Endometrium (tissue), 2 donors: ENCODE data around the gene HS6ST2.
"Not testable (repeated sequence)": the region's sequence is repeated elsewhere in the genome, so short reads cannot be mapped to it uniquely, and the experiment has no call there.

Source experiments
- FAIRE-seq: peaks from 2 replicates; lab custom pipeline; 2012; peaks lifted over from hg19 to GRCh38; lab: Jason Lieb, UNC
- donor health status: control.
- donor health status: control.

HS6ST2 gene

DNA sequence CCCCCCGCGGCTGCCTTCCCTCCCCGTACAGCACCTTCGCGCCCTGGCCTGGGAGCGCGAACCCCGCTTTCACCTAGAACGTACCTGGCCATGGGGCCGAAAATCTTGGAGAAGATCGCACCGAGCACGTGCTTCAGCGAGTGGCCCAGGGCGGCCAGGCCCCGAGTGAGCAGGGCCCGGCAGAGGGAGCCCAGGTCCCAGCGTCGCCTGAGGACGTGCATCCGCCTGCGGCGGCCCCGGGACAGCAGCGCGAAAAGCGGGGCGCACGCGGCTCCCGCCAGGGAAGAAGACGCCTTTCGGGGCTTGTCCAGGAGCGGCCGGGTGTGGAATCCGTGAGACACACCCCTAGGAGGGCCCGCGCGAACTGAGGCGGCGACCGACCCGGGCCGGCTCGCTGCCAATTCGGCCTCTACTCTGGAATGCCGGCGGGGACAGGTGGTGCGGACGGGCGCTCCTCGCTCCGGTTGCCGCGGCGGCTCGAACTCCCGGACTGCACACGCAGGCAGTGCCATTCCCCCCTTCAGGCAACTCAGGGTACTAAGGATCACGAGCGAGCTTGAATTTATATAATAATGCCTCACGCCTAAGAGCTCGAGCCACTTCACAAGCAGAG is at the start of gene HS6ST2:
HS6ST2 (minus strand) TSS at position 539 of the 613 bp plus-strand sequence.
- no peak for FAIRE-seq

- FAIRE-seq = no peak
Measured at GRCh38 chrX:133007458-133007857, 49.0 kb upstream of the HS6ST2 start.

DNA sequence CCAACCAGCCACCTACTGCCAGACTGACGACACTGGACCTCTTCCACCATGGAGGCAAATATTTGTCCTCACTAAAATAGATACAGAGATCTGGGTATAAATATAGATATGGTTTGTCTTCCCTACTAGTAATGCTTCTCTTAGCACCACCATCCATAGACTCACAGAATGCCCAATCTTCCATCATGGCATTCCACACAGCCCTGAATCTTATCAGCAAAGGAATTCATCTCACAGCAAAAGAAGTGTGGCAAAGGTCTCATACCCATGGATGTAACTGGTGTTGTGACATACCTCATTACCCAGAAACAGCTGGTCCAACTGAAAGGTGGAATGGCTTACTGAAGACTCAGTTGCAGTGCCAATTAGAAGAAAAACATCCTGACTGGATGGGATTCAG is 47.2 kb upstream of the HS6ST2 start:
- FAIRE-seq = no peak

DNA sequence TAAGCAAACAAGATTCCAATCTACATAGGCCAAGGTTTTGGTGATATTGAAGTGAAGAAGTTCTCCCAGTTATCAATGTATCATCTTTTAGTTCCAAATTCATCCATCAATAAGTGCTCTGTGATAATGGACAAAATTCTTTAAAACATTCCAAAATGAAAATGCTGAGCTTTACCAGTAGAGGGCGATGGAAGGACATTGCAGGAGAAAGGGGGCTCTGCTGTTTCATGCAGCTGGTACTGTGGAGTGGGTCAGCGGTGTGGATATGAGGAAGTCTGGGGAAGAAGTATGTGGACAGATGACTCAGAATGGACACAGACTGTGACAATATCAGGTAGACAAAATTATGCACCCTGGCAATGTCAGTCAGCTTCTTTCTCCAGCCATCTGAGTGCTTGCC is 46.6 kb upstream of the HS6ST2 start:
- no peak for FAIRE-seq

DNA sequence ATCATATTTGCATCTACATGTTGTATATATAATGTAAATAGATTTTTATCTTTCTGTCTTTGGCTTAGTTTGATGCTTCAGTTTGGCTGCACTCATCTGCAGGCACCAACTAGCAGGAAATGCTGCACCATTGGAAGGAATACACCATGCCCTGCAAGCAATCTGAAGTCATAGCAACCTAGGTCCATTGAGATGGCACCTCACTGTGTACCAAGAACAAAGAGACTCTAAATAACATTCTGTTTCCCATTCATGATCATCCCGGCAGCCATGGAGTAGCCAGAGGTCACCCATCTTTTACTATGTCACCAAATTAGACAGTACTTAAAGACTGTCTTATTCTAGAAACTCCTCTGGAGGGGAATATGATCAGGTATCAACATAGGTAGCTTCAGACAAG is 40.8 kb upstream of the HS6ST2 start:
- FAIRE-seq = no peak

DNA sequence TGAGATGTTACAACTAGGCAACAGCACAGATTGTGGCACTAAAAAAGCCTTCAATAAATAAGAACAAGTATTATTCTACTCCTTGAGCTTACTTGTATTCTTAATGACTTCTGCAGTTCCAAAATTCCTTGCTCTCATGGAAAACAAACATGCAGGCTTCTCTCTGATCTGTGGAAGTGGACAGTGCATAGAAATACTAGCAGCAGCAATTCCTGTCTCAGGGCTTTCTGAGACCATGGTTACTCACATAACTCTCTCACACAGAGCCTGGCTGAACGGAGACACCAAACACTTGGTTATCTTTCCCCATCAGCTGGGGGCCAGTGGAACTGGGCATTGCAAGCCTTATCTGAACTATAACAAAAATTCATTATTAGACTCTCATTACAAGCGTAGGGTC is 32.4 kb upstream of the HS6ST2 start:
- FAIRE-seq = no peak

DNA sequence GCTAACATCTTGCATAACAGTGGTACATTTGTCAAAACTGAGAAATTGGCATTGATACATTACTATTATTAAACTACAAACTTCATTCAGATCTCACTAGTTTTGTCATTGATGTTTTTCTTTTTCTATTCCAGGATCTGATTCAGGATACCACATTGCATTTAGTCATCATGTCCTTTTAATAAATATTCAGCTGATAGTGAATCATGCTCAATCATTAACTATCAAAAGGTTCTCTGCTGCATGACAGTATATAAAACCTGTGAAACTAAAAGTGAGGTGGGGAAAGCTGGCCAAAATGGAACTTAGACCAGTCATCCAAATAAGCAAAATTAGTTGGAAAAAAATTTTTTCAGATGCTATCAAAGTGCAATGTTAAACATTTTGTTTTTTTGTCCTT is 28.1 kb upstream of the HS6ST2 start:
- FAIRE-seq = no peak

GRCh38 chrX:132984058-132984650 is 25.7 kb upstream of the HS6ST2 start:
- FAIRE-seq = no peak

GRCh38 chrX:132983496-132983895 is 25.1 kb upstream of the HS6ST2 start:
- FAIRE-seq = no peak

- not testable (repeated sequence) for FAIRE-seq
Measured at GRCh38 chrX:132980035-132980434, 21.6 kb upstream of the HS6ST2 start.

DNA sequence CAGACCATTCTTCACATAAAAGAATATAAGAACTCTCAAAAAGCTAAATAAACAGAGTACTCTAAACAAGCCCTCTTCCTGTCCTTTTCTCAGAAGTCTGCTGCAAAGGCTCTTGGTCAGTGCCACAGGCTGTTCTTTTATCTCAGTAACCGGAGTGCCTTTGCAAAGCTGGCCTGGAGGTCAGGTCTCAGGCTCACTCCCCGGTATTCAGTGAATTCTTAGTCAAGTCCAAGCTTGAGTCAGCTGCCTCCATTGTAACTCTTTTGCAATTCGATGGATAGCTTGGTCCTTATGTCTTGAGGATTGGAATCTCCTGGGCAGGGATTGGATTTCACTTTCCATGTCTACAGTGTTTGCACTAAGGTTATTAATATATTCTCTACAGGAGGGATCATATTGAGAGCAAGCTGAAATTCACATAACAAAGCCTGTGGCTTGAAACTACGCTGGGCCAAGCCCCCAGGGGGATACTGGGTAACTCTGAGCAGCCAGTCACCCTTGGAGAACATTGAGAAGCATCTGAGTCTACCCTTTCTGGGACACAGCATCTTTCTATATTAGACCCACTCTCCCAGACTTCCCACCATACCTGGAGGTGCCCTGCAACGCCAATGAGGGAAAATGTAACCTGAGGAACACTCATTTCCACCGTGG is 10.0 kb upstream of the HS6ST2 start:
- FAIRE-seq = no peak

DNA sequence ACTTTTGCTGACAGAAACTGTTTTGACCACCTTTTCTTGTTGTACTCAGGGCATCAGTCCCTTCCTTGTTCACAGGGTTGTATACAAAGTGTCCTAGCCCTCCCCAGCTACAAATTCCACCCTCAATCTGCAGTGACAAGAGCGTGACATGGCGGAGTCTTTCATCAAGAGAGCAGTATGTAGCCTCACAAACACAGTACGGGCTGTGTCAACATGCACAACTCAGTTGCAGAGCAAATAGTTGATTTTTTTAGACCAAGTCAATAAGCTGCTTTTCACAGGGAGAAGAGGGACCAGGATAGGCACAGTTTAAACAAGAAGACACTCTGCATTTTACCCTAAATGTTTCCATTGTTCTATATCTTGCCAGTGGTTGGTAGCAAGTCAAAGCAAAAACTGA is 8.6 kb upstream of the HS6ST2 start:
- FAIRE-seq = no peak

GRCh38 chrX:132965461-132965860 is 7.0 kb upstream of the HS6ST2 start:
- no peak for FAIRE-seq

GRCh38 chrX:132961511-132961910 is 3.1 kb upstream of the HS6ST2 start:
- no peak for FAIRE-seq

- FAIRE-seq = no peak
Measured at GRCh38 chrX:132957211-132958090, 978 bp downstream of the HS6ST2 start.

DNA sequence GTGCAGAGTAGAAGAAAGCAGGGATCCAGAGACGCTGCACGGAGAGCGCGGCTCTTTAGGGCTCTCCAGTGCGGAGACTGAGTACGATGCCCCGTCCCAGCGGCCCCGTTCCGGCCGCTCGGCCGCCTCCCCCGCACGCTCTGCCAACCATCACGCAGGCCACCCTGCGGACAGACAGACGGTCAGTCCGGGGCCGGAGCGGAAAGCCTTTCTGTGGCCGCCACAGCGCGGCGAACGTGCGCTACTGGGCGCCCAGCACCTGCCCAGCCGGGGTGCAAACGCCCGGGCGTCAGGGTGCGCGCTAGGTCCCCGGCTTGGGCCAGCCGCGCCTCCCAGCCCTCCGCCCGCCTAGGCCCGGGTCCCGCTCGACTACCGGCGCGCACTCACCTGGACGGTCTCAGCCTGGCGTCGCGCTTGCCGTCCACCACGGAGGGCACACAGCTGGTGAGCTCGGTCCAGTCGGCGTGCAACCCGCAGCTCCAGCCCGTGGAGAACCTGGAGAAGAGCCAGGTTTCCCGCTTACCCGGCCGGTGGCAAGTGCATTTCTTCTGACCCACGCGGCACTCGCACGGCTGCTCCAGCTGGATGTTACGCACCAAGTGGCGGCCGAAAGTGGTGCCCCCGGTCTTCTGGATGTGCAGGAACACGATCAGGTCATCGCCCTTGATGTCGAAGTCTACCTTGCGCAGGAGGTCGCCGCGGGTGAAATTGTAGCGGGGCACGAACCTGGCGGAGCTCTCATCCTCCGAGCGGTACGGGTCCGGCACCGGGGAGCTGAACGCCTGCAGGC is 1.8 kb downstream of the HS6ST2 start:
- FAIRE-seq = no peak

GRCh38 chrX:132955690-132956089 is 2.7 kb downstream of the HS6ST2 start:
- no peak for FAIRE-seq

DNA sequence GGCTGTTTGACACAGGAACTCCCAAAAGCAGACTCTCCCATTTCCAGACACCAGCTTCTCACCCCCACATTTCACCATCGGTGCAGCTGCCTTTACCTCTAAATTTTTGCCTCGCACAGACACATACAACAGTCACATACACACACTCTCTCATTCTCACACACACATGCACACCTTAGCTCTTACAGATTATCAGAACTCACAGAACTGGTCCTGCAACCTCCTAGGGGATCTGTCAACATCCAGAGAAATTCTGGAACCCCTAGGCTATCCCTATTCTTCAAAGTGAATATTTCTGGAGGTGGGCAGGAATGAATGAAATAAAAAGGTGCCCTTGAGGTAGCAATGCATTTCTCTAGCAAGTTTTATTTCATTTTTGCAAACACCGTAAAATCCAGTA is 4.1 kb downstream of the HS6ST2 start:
- FAIRE-seq = no peak

- FAIRE-seq = no peak
Measured at GRCh38 chrX:132953354-132953753, 5.1 kb downstream of the HS6ST2 start.

- FAIRE-seq = no peak
Measured at GRCh38 chrX:132948648-132949260, 9.7 kb downstream of the HS6ST2 start.

GRCh38 chrX:132945055-132945599 is 13.3 kb downstream of the HS6ST2 start:
- FAIRE-seq = not testable (repeated sequence)
